ENCODE measurements around the gene NCEH1. TPM values are rescaled to one million over a fixed set of nuclear protein-coding genes. Genes with fewer than 3 reads are reported as not detected.

Gene NCEH1
- total and polyA plus RNA-seq, 9 of the 15 experiments (the other 6 are each of a cell fraction or from before 2014, with no cell fraction given), result 1.3 to 5.0 (median 2.8) TPM

DNA sequence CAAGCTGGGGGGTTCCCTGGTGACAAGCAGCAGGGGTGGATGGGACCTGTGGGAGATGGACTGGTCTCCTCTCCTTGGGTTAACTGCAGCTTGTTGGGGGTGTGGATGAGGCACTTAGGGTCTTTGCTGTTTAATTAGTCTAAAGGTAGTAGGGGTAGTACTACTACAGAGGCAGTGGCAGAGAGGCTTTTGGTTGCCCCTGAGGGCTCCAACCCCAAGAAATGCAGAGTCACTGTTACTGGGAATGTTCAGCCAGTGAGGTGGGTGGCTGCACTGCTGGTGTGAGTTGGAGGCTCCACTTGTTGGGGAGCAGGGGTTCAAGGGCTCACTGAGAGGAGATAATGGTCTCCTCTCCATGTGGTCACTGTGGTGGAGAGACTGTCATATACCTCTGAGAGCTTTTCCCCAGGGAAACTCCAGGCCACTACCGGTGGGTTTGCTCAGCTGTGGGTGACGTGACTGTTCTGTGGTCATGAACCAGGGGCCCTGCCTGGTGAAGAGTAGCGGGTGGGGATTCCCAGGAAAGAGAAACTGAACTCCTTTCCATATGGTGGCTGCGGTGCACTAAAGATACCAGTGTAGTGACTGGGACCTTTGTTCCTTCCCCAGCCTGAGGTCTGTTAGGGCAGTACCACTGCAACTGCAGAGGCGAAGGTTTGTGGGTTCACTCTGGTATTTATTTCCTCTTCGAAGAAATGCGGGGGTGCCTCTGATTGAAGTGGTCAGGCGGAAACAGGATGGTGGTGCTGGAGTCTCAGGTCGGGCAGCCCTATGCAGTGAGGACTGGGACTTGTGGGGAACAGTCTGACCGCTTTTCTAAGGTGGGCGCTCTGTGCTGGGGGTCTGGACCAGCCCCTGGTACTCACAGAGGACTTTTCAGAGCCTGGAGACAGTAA, 118.7 kb downstream of the NCEH1 start (continued):
- TF ChIP-seq GABPA (tag; conservative IDR thresholded peaks at IDR 0.05; ENCODE audit: low read depth) (peak; percentile 4; the same call in 1 of the 2 replicates), MAFK (IDR thresholded peaks at IDR 0.05; ENCODE audit: low read length) (peak; percentile 25; the same call in 1 of the 2 replicates), ATF3 (IDR thresholded peaks at IDR 0.05) (no peak), ATF3 (CRISPR knock-in tag; conservative IDR thresholded peaks at IDR 0.05) (no peak), NR4A1 (CRISPR knock-in tag; IDR thresholded peaks at IDR 0.05) (no peak), NR4A1 (tag; IDR thresholded peaks at IDR 0.05) (peak; percentile 65; the same call in 1 of the 2 replicates), BMI1 (IDR thresholded peaks at IDR 0.05; ENCODE audit: low read length) (no peak), NFE2L1 (tag; IDR thresholded peaks at IDR 0.05; ENCODE audit: borderline replicate concordance, low read depth) (peak; percentile 32; the same call in 1 of the 2 replicates), ZNF197 (CRISPR knock-in tag; IDR thresholded peaks at IDR 0.05; ENCODE audit: low read depth) (no peak), ZNF12 (CRISPR knock-in tag; IDR thresholded peaks at IDR 0.05) (no peak), JUN (IDR thresholded peaks at IDR 0.05; ENCODE audit: borderline replicate concordance, low read depth, low read length) (no peak), JUN (CRISPR knock-in tag; IDR thresholded peaks at IDR 0.05; ENCODE audit: borderline replicate concordance) (no peak), PHTF2 (CRISPR knock-in tag; IDR thresholded peaks at IDR 0.05) (no peak)
- TF ChIP-seq, protein P1, sequence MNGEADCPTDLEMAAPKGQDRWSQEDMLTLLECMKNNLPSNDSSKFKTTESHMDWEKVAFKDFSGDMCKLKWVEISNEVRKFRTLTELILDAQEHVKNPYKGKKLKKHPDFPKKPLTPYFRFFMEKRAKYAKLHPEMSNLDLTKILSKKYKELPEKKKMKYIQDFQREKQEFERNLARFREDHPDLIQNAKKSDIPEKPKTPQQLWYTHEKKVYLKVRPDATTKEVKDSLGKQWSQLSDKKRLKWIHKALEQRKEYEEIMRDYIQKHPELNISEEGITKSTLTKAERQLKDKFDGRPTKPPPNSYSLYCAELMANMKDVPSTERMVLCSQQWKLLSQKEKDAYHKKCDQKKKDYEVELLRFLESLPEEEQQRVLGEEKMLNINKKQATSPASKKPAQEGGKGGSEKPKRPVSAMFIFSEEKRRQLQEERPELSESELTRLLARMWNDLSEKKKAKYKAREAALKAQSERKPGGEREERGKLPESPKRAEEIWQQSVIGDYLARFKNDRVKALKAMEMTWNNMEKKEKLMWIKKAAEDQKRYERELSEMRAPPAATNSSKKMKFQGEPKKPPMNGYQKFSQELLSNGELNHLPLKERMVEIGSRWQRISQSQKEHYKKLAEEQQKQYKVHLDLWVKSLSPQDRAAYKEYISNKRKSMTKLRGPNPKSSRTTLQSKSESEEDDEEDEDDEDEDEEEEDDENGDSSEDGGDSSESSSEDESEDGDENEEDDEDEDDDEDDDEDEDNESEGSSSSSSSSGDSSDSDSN (IDR thresholded peaks at IDR 0.05; ENCODE audit: borderline replicate concordance in 1 of 2, low read depth in 2 of 2, low read length in 2 of 2), result no peak
- TF ChIP-seq, protein P2, sequence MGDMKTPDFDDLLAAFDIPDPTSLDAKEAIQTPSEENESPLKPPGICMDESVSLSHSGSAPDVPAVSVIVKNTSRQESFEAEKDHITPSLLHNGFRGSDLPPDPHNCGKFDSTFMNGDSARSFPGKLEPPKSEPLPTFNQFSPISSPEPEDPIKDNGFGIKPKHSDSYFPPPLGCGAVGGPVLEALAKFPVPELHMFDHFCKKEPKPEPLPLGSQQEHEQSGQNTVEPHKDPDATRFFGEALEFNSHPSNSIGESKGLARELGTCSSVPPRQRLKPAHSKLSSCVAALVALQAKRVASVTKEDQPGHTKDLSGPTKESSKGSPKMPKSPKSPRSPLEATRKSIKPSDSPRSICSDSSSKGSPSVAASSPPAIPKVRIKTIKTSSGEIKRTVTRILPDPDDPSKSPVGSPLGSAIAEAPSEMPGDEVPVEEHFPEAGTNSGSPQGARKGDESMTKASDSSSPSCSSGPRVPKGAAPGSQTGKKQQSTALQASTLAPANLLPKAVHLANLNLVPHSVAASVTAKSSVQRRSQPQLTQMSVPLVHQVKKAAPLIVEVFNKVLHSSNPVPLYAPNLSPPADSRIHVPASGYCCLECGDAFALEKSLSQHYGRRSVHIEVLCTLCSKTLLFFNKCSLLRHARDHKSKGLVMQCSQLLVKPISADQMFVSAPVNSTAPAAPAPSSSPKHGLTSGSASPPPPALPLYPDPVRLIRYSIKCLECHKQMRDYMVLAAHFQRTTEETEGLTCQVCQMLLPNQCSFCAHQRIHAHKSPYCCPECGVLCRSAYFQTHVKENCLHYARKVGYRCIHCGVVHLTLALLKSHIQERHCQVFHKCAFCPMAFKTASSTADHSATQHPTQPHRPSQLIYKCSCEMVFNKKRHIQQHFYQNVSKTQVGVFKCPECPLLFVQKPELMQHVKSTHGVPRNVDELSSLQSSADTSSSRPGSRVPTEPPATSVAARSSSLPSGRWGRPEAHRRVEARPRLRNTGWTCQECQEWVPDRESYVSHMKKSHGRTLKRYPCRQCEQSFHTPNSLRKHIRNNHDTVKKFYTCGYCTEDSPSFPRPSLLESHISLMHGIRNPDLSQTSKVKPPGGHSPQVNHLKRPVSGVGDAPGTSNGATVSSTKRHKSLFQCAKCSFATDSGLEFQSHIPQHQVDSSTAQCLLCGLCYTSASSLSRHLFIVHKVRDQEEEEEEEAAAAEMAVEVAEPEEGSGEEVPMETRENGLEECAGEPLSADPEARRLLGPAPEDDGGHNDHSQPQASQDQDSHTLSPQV (IDR thresholded peaks at IDR 0.05), result 0 out of 2 replicates have a peak, but pooled peaks have one; percentile 46
- TF ChIP-seq, protein P3, sequence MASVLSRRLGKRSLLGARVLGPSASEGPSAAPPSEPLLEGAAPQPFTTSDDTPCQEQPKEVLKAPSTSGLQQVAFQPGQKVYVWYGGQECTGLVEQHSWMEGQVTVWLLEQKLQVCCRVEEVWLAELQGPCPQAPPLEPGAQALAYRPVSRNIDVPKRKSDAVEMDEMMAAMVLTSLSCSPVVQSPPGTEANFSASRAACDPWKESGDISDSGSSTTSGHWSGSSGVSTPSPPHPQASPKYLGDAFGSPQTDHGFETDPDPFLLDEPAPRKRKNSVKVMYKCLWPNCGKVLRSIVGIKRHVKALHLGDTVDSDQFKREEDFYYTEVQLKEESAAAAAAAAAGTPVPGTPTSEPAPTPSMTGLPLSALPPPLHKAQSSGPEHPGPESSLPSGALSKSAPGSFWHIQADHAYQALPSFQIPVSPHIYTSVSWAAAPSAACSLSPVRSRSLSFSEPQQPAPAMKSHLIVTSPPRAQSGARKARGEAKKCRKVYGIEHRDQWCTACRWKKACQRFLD (CRISPR knock-in tag; IDR thresholded peaks at IDR 0.05), result 0 out of 2 replicates have a peak, but pooled peaks have one; percentile 28
